CD4-positive, alpha-beta T cell treated with Interleukin-15 for 1 hour (primary cell): ENCODE measurements around the gene OR52N1.

Experiments used
- DNase-seq: peaks from one replicate; pipeline ENCODE4 v3.0.0-alpha.2; 2020

OR52N1 gene

GRCh38 chr11:5791165-5791564 lies at the start of gene OR52N1:
Gene OR52N1 (minus strand): TSS chr11:5791265. CDS start chr11:5788816, 2,449 bp downstream.
- no peak for DNase-seq

- no peak for DNase-seq
These were observed 46.6 kb upstream of the OR52N1 start for GRCh38 chr11:5837695-5838094.

- DNase-seq, result no peak
These were observed 42.4 kb upstream of the OR52N1 start for GRCh38 chr11:5833446-5833845.

- no peak for DNase-seq
These were observed 40.2 kb upstream of the OR52N1 start for GRCh38 chr11:5831196-5831829.

- no peak for DNase-seq
These were observed 27.3 kb upstream of the OR52N1 start for GRCh38 chr11:5818245-5818886.

GRCh38 chr11:5815534-5815933 lies 24.5 kb upstream of the OR52N1 start:
- DNase-seq, result no peak

- DNase-seq, result no peak
These were observed 19.1 kb upstream of the OR52N1 start for GRCh38 chr11:5809905-5810795.

- no peak for DNase-seq
These were observed 18.1 kb upstream of the OR52N1 start for GRCh38 chr11:5809122-5809519.

- peak; percentile 71 for DNase-seq
These were observed 17.5 kb upstream of the OR52N1 start, which contains the start of gene OR52N2 for GRCh38 chr11:5808500-5809121. Gene OR52N2 (plus strand): TSS chr11:5808924. CDS start chr11:5820336, 11,412 bp downstream.

- no peak for DNase-seq
These were observed 16.5 kb upstream of the OR52N1 start for GRCh38 chr11:5807580-5807979.

- no peak for DNase-seq
These were observed 12.9 kb upstream of the OR52N1 start for GRCh38 chr11:5803982-5804381.

GRCh38 chr11:5796541-5796940 lies 5.5 kb upstream of the OR52N1 start:
- no peak for DNase-seq

GRCh38 chr11:5783255-5783654 lies 7.8 kb downstream of the OR52N1 start, which contains the start of gene OR52N5:
Gene OR52N5 (minus strand): TSS chr11:5783355. CDS start chr11:5778634, 4,721 bp downstream.
- no peak for DNase-seq

GRCh38 chr11:5767056-5767455 lies 24.0 kb downstream of the OR52N1 start:
- no peak for DNase-seq

GRCh38 chr11:5753943-5754342 lies 37.1 kb downstream of the OR52N1 start, which contains the start of gene OR52N4:
Gene OR52N4 (plus strand): TSS chr11:5754243. CDS start chr11:5754741, 498 bp downstream.
- DNase-seq, result no peak

GRCh38 chr11:5749836-5750235 lies 41.2 kb downstream of the OR52N1 start:
- no peak for DNase-seq

GRCh38 chr11:5746614-5747013 lies 44.5 kb downstream of the OR52N1 start:
- DNase-seq, result no peak

GRCh38 chr11:5738431-5738830 lies 52.6 kb downstream of the OR52N1 start:
- DNase-seq, result no peak

- no peak for DNase-seq
These were observed 53.2 kb downstream of the OR52N1 start for GRCh38 chr11:5737670-5738392.

GRCh38 chr11:5737091-5737490 lies 54.0 kb downstream of the OR52N1 start:
- no peak for DNase-seq
